Muscle layer of duodenum (tissue), 2 donors: Measurements from ENCODE around the gene MRAS.

Experiments used
- H3K27ac ChIP-seq: one replicate; pipeline ENCODE4 v1.7.0; 2013; ENCODE audit warnings: mild to moderate bottlenecking, low read length
- H3K27me3 ChIP-seq: one replicate; pipeline ENCODE4 v1.7.0; 2013; ENCODE audit warnings: low read depth, mild to moderate bottlenecking, control low read depth, low read length
- H3K36me3 ChIP-seq, 2 donors: one replicate each; pipeline ENCODE4 v1.7.0; 2013; ENCODE audit warnings: low read length in 2 of 2, control low read depth in 1 of 2, mild to moderate bottlenecking in 1 of 2; ENCODE audit not compliant: insufficient read depth in 2 of 2, control insufficient read depth in 1 of 2
- H3K4me1 ChIP-seq, 2 donors: one replicate each; pipeline ENCODE4 v1.7.0; 2013; ENCODE audit warnings: low read length in 2 of 2, mild to moderate bottlenecking in 2 of 2, control low read depth in 1 of 2, moderate library complexity in 1 of 2; ENCODE audit not compliant: insufficient read depth in 2 of 2, control insufficient read depth in 1 of 2
- H3K4me3 ChIP-seq, 2 donors: one replicate each; pipeline ENCODE4 v1.7.0; 2013; ENCODE audit warnings: low read length in 2 of 2, low read depth in 1 of 2, mild to moderate bottlenecking in 1 of 2
- H3K9me3 ChIP-seq, 2 donors: one replicate each; pipeline ENCODE4 v1.7.0; 2013; ENCODE audit warnings: low read length in 2 of 2, control low read depth in 1 of 2, mild to moderate bottlenecking in 1 of 2; ENCODE audit not compliant: control insufficient read depth in 1 of 2
- donor health status: healthy.

MRAS gene

DNA sequence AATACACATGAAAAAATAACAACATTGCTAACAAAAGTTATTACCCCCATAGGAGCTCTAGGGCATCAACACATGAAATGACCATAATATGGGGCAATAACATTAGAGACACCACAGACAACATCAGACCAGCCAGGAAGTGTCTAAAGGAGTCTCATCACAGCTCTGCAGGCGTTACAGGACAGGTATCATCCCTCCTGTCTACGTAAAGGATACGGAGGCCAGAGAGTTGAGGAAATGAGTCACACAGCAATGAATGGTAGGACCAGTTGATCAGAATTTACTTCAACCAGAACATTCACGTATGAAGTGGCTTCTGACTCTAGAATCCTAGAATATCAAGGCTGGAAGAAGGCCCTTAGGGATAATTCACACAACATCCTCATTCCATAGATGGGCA is 20.5 kb upstream of the MRAS start:
- Histone ChIP-seq H3K27ac (no peak overlapping the region), H3K4me1 (peaks cover 0 to 13% of the 10 kb centered on the region in 2 donors), H3K36me3 (no peaks in the 10 kb centered on the region), H3K9me3 (no peaks in the 10 kb centered on the region), H3K27me3 (no peaks in the 10 kb centered on the region), H3K4me3 (no peak overlapping the region)

DNA sequence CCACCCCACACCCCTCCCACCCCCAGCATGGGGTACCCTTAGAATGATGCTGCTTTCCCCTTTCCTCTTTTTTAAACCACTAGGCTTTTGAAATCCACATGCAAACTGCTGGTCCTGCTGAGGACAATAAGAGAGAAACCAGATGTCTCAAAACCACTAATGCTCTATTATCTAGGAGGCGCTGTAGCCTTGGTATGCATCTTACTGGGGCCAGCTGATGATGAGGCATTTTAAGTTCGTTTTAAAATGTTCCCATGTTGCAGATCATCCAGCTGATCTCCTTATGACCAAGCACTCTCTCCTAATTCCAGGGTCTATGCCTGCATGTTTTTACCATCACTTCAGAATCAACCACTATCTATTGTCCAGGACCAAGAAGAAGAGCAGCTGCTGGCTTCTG is 20.0 kb upstream of the MRAS start:
- Histone ChIP-seq H3K4me1 (peaks cover 0 to 13% of the 10 kb centered on the region in 2 donors), H3K4me3 (no peak overlapping the region), H3K9me3 (no peaks in the 10 kb centered on the region), H3K27ac (no peak overlapping the region), H3K36me3 (no peaks in the 10 kb centered on the region), H3K27me3 (no peaks in the 10 kb centered on the region)

DNA sequence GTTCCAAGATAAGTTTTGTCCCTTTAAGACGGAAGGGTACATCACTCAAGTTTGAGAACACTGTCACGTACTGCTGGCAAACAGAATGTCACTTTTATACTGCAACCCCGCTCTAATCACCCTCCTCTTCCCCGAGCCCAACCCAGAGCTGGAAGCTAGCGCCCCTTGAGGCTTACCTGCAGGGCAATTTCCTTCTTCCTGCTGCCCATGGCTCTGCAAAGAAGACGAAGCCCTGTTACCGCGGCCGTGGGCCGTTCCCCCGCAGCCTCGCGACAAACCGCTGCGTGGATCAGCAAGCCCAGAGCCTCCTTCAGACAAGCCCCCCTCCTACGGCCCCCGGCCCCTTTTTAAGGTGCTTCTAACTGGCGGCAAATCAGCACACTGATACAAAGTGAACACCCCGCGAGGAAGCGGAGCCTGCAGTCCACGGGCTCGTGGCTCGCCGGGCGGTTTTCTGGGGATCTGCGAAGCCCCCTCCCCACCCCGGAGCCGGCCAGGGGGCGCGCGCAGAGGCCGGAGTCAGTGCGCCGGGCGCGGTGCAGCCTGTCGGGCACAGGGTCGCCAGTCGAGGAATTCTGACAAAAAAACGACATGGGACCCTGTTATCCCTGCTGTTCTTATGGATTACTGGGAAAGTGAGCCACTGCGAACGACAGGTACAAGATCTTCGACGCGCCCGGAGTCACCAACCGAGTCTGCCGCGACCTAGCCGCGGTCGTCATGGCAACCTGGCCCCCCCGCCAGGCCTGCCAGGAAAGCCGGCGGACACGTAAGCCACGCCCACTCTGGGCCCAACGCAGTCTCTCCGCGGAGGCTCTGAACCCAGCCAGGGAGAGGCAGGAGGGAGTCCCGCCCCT is 19.0 kb upstream of the MRAS start, which contains the start of gene NME9:
NME9 (minus strand) TSS at position 725 of the 857 bp plus-strand sequence; CDS start at position 209, 516 bp downstream.
- H3K9me3 ChIP-seq: no peaks in the 10 kb centered on the region
- H3K27me3 ChIP-seq: no peaks in the 10 kb centered on the region
- no peak within 1 kb of the TSS for H3K27ac ChIP-seq
- peaks cover 0 to 13% of the 10 kb centered on the region in 2 donors for H3K4me1 ChIP-seq
- no peaks in the 10 kb centered on the region for H3K36me3 ChIP-seq
- H3K4me3 ChIP-seq: peak within 1 kb of the TSS; percentile 64 to 86

DNA sequence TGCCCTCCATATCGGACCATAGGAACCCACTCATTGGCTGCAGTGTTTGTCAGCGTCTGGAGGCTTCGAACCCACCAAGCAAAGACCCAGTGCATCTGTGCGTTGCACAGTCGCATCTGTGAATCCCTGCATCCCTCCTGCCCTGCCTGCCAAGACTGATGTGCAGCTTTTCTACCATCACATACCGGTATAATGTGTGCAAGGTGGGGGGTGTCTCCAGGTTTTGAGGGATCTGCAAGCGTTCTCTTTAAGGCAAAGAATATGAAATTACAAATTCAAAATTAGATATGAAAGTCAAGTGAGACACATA is 18.4 kb upstream of the MRAS start:
- H3K4me1 ChIP-seq: peaks cover 0 to 13% of the 10 kb centered on the region in 2 donors
- H3K27me3 ChIP-seq: no peaks in the 10 kb centered on the region
- no peaks in the 10 kb centered on the region for H3K9me3 ChIP-seq
- no peak overlapping the region for H3K27ac ChIP-seq
- H3K4me3 ChIP-seq: peak overlapping the region; percentile 64 to 86
- H3K36me3 ChIP-seq: no peaks in the 10 kb centered on the region

DNA sequence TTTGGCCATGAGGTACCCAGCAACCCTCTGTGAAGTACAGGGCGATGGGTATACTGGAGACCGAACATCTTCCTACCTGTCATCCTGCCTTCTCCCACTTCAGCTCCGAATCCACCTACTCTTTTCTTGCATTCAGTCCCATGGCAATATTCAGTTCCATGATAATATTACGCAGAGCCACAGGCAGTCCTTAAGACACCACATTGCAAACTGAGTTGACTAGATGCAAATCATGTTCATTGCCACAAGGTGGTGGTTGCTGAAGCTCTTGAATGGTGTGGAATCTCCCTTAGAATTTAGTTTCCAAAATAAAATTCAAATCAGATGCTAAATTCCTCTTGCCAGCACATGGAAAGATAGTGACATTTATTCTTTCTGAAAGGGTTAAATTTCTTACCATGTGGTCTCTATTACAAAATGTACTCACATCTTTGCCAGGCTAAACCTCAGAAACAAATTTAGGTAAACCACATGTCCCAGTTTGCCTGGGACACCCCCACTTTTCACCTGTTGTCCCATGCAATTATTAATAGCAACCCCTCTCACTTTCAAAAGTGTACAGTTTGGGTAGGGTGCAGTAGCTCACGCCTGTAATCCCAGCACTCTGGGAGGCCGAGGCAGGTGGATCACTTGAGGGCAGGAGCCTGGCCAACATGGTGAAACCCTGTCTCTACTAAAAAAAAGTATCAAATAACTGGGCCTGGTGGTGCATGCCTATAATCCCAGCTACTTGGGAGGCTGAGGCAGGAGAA is 17.1 kb upstream of the MRAS start:
- Histone ChIP-seq H3K27ac (no peak overlapping the region), H3K4me1 (peaks cover 0 to 13% of the 10 kb centered on the region in 2 donors), H3K36me3 (no peaks in the 10 kb centered on the region), H3K9me3 (no peaks in the 10 kb centered on the region), H3K27me3 (no peaks in the 10 kb centered on the region), H3K4me3 (no peak overlapping the region)

DNA sequence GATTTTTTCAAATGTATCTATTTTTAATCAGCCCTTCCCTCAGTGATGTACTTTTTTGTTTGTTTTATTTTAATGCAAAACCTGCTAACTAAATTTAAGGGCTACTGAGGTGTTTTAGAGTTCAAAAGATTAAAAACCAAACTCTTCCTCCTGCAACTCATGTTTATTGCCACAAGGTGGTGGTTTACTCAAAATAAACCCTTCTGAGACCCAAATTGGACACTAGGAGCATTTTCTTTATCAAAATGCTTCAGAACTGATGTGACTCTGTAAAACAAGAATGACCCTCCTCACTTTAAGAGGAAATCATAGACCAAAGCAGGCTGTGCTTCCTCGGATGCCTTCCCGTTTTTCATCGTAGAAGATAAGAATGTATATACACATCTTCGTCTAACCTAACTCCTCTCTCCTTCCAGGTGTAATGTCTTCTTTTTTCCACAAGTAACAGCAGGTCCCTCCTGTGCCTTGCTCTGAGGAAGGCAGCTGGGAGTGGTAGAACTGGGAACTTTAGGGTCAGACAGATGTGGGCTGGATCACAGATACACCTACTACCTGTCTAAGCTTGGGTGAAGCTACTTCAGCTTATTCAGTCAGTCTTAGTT is 15.8 kb upstream of the MRAS start:
- Histone ChIP-seq H3K27me3 (no peaks in the 10 kb centered on the region), H3K27ac (no peak overlapping the region), H3K4me1 (peaks cover 0 to 13% of the 10 kb centered on the region in 2 donors), H3K36me3 (no peaks in the 10 kb centered on the region), H3K9me3 (no peaks in the 10 kb centered on the region), H3K4me3 (no peak overlapping the region)

DNA sequence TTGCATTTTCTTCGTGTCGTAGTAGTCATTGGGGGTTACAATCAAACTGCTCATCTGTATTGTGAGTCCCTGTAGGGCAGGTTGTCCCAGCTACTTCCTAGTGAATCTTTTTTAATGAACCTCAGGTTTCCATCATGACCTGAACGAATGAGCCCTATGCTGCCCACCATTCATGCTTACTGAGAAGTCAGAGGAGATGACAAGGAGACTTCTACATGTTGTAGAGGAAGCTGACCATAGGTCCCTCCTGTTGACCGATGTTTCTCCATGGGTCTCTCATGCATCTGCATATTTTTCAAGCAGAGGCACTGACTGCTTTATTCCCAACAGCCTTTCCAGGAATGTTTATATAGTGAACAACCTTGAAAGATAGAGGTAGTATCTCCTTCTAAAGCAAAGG is 13.8 kb upstream of the MRAS start:
- Histone ChIP-seq H3K9me3 (no peaks in the 10 kb centered on the region), H3K36me3 (no peaks in the 10 kb centered on the region), H3K4me3 (no peak overlapping the region), H3K4me1 (peaks cover 0 to under 1% of the 10 kb centered on the region in 2 donors), H3K27ac (no peak overlapping the region), H3K27me3 (no peaks in the 10 kb centered on the region)

DNA sequence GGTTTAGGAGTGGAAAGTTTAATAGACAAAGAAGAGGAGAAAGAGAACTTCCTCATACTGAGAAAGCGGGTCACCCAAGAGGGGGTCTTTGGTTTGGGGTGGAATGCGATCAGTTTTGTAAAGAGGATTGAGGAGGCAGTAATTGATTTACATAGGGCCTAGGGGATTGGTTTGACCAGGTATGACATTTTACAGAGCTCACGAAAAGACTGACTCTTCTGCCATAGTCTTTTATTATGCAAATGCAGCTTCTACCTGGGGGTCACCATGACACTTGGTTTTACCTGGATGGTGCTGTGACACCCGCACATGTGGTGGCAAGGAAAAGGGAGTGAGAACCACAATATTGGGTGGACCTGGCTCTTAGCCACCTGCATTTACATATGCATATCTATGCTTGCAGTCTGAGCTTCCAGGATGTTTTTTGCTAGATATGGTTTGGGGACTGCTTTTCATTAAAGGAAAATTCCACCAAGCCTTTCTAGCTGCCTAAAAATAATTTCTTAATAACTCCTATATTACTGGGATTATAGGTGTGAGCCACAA is 11.9 kb upstream of the MRAS start:
- no peaks in the 10 kb centered on the region for H3K36me3 ChIP-seq
- no peak overlapping the region for H3K27ac ChIP-seq
- H3K9me3 ChIP-seq: no peaks in the 10 kb centered on the region
- no peak overlapping the region for H3K4me3 ChIP-seq
- H3K4me1 ChIP-seq: no peaks in the 10 kb centered on the region
- H3K27me3 ChIP-seq: no peaks in the 10 kb centered on the region

DNA sequence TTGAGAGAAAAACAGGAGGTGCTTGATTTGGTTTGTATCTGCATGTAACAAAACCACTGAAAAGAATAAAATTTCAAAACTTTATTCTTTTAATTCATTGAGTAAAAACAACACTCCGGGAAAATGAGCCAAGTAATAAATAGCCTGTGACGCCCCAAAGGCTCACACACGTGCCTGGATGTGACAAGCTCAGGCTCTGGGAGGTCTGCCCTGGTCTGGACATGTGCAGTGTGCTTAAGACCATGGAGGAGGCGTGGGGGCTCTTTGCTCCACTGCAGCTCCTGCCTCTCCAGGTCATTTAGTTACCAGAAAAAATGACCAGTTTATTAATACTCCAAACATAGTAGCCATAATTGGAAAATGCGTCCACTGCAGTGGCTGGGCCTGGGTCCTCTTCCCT is 10.1 kb upstream of the MRAS start:
- no peak overlapping the region for H3K4me3 ChIP-seq
- no peaks in the 10 kb centered on the region for H3K36me3 ChIP-seq
- H3K4me1 ChIP-seq: no peaks in the 10 kb centered on the region
- H3K27ac ChIP-seq: no peak overlapping the region
- no peaks in the 10 kb centered on the region for H3K9me3 ChIP-seq
- no peaks in the 10 kb centered on the region for H3K27me3 ChIP-seq

DNA sequence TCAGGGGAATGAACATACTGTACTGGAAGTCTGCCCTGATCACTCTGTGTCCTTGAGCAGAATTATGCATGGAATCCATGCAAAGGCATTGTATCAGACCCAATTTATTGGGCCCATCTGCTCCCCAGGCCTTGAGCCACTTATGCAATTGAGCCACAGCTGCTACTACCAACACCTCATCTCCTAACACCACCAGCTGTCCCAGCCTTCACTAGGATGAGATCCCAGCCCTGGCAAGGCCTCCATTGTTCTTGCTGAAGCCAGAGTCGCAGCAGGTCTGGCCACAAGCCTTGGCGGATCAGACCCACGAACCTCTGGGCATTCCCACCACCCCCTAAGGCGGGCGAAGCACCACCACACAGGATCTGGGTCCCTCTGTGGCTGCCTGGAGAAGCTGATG is 9.6 kb upstream of the MRAS start:
- no peaks in the 10 kb centered on the region for H3K36me3 ChIP-seq
- no peak overlapping the region for H3K4me3 ChIP-seq
- no peaks in the 10 kb centered on the region for H3K9me3 ChIP-seq
- no peaks in the 10 kb centered on the region for H3K4me1 ChIP-seq
- no peak overlapping the region for H3K27ac ChIP-seq
- H3K27me3 ChIP-seq: no peaks in the 10 kb centered on the region

DNA sequence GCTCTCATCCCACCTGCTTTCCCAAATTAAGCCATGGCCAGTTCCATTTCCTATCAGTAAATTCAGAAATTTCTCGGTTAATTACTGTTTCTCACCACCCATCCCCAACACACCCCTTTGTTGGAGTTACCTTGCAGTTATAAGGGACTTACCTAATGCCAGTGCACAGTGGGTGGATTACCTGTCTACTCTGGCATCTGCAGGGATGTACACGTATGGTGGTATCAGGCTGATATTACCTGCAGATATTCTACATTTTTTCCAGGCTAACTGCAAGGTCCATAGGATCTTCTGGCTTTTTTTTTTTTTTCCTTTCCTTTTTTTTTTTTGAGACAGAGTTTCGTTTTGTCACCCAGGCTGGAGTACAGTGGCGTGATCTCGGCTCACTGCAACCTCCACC is 7.9 kb upstream of the MRAS start:
- Histone ChIP-seq H3K36me3 (no peaks in the 10 kb centered on the region), H3K27me3 (no peaks in the 10 kb centered on the region), H3K27ac (no peak overlapping the region), H3K4me3 (no peak overlapping the region), H3K4me1 (no peaks in the 10 kb centered on the region), H3K9me3 (no peaks in the 10 kb centered on the region)
